ENCODE measurements around the gene CELF3. TPM values are rescaled to one million over a fixed set of nuclear protein-coding genes. Genes with fewer than 3 reads are reported as not detected.
"Not testable (repeated sequence)": the region's sequence is repeated elsewhere in the genome, so short reads cannot be mapped to it uniquely, and the experiment has no call there.

The CELF3 gene
- under 1 TPM; 0.14 to 0.83 (median 0.59) TPM for polyA plus RNA-seq (ENCODE audit: insufficient read length in 4 of 4)

- DNase-seq (ENCODE audit: low read depth in 4 of 4, low spot score in 3 of 4): no peak
Measured at GRCh38 chr1:151716771-151717631, at the start of gene CELF3. Gene CELF3 (minus strand): TSS chr1:151716803. CDS start chr1:151716020, 783 bp downstream.

- peak in 2 of 4 donors; percentile 1 to 6 for DNase-seq (ENCODE audit: low read depth in 4 of 4, low spot score in 3 of 4)
Measured at GRCh38 chr1:151763990-151764389, 47.4 kb upstream of the CELF3 start.

GRCh38 chr1:151762941-151763921, 46.6 kb upstream of the CELF3 start, which contains the start of gene MRPL9:
Gene MRPL9 (minus strand): TSS chr1:151763496. CDS start chr1:151763479, 17 bp downstream.
- DNase-seq (ENCODE audit: low read depth in 4 of 4, low spot score in 3 of 4): peak; percentile 55 to 64 (median 62)

GRCh38 chr1:151760597-151761385, 44.2 kb upstream of the CELF3 start:
- no peak for DNase-seq (ENCODE audit: low read depth in 4 of 4, low spot score in 3 of 4)

GRCh38 chr1:151759241-151759640, 42.6 kb upstream of the CELF3 start:
- DNase-seq (ENCODE audit: low read depth in 4 of 4, low spot score in 3 of 4): no peak

GRCh38 chr1:151756291-151756690, 39.7 kb upstream of the CELF3 start:
- DNase-seq (ENCODE audit: low read depth in 4 of 4, low spot score in 3 of 4): no peak

- no peak for DNase-seq (ENCODE audit: low read depth in 4 of 4, low spot score in 3 of 4)
Measured at GRCh38 chr1:151741516-151741915, 24.9 kb upstream of the CELF3 start.

- DNase-seq (ENCODE audit: low read depth in 4 of 4, low spot score in 3 of 4): no peak
Measured at GRCh38 chr1:151739590-151740355, 23.2 kb upstream of the CELF3 start.

GRCh38 chr1:151737479-151737878, 20.9 kb upstream of the CELF3 start:
- no peak for DNase-seq (ENCODE audit: low read depth in 4 of 4, low spot score in 3 of 4)

GRCh38 chr1:151737026-151737425, 20.4 kb upstream of the CELF3 start:
- no peak for DNase-seq (ENCODE audit: low read depth in 4 of 4, low spot score in 3 of 4)

GRCh38 chr1:151733995-151734394, 17.4 kb upstream of the CELF3 start:
- not testable (repeated sequence) for DNase-seq (ENCODE audit: low read depth in 4 of 4, low spot score in 3 of 4)

GRCh38 chr1:151733126-151733525, 16.5 kb upstream of the CELF3 start:
- no peak for DNase-seq (ENCODE audit: low read depth in 4 of 4, low spot score in 3 of 4)

GRCh38 chr1:151729966-151730291, 13.3 kb upstream of the CELF3 start:
- DNase-seq (ENCODE audit: low read depth in 4 of 4, low spot score in 3 of 4): no peak

GRCh38 chr1:151729157-151729965, 12.8 kb upstream of the CELF3 start:
- DNase-seq (ENCODE audit: low read depth in 4 of 4, low spot score in 3 of 4): no peak

- DNase-seq (ENCODE audit: low read depth in 4 of 4, low spot score in 3 of 4): no peak
Measured at GRCh38 chr1:151728151-151729054, 11.8 kb upstream of the CELF3 start.

- DNase-seq (ENCODE audit: low read depth in 4 of 4, low spot score in 3 of 4): no peak
Measured at GRCh38 chr1:151723726-151724370, 7.2 kb upstream of the CELF3 start.

GRCh38 chr1:151721788-151722510, 5.3 kb upstream of the CELF3 start:
- DNase-seq (ENCODE audit: low read depth in 4 of 4, low spot score in 3 of 4): no peak

All from left renal pelvis (tissue), 4 donors.